OCI-LY1 (cell line): Measurements from ENCODE around the gene GABRG3.

Experiments
- CTCF ChIP-seq: fragments of 200-600 bp; sonication (generic), shearing (Covaris generic); IDR thresholded peaks from 2 replicates; pipeline ENCODE4 v1.5.1; 2017; ENCODE audit warnings: mild to moderate bottlenecking, antibody characterized with exemption, low read length, moderate library complexity, mixed read lengths
- EZH2 ChIP-seq: fragments of 200-600 bp; sonication (generic), shearing (Covaris generic); IDR thresholded peaks from 2 replicates; pipeline ENCODE4 v1.8.0; 2017; ENCODE audit warnings: borderline replicate concordance, mixed run types, mild to moderate bottlenecking, antibody characterized with exemption, low read length, moderate library complexity, mixed read lengths

- TF ChIP-seq CTCF (no peak), EZH2 (no peak)
Measured at GRCh38 chr15:27486051-27486450, 515.1 kb downstream of the GABRG3 start.
